Neural progenitor cell (in vitro differentiated cells): ENCODE results near the gene ARRDC4.

Experiments used
- CTCF ChIP-seq: fragments of 200-600 bp; sonication (generic); IDR thresholded peaks from 2 replicates; pipeline ENCODE4 v1.5.1; 2017; ENCODE audit warnings: antibody characterized with exemption, mild to moderate bottlenecking
- EZH2 ChIP-seq: fragments of 200-600 bp; sonication (generic); IDR thresholded peaks from 2 replicates; pipeline ENCODE4 v1.6.1; 2017; ENCODE audit warnings: antibody characterized with exemption, mild to moderate bottlenecking, moderate library complexity
- EZH2phosphoT487 ChIP-seq: fragments of 200-600 bp; sonication (generic); IDR thresholded peaks from 2 replicates; pipeline ENCODE4 v1.6.1; 2017; ENCODE audit warnings: antibody characterized with exemption

GRCh38 chr15:98002419-98002818 lies 41.9 kb downstream of the ARRDC4 start:
- no peak for TF ChIP-seq EZH2
- no peak for TF ChIP-seq CTCF
- no peak for TF ChIP-seq EZH2phosphoT487
